Measurements from ENCODE around the gene ARHGAP42. TPM values are rescaled to one million over a fixed set of nuclear protein-coding genes. Genes with fewer than 3 reads are reported as not detected.

The ARHGAP42 gene
- total and polyA plus RNA-seq, 4 donors = 3.8 to 17.2 (median 12.0) TPM

DNA sequence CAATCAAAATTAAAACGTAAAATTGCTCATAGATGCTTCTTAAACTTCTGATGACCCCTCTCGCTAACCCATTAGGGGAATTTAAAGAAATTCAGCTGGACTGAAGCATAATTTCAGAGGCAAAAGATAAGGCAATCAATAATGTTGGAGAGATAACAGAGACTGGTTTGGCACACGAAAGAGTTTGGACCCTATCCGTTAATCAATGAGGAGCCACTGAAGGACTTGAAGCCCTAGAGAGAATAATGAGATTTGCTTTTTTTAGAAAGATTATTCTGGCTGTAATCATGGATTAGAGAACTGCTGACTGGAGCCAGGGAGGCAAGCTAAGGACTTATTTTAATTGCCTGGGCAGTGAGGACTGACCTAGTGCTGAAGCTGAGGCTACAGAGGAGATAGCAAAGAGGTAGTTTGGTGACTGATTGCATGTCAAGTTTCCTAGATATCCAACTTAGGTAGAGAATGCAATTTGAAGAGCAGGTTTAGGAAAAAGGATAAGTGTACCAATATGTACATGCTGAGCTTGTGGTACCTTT lies 11.9 kb upstream of the ARHGAP42 start:
- no peaks in the 10 kb centered on the region for H3K9me3 ChIP-seq (ENCODE audit: control insufficient read depth in 4 of 4, low read length in 3 of 4)
- no peak for DNase-seq (ENCODE audit: low spot score)
- H3K4me1 ChIP-seq (ENCODE audit: control insufficient read depth in 4 of 4, insufficient read depth in 4 of 4, low read length in 3 of 4) = peaks cover 1 to 21% (median 11%) of the 10 kb centered on the region in 4 donors
- H3K36me3 ChIP-seq (ENCODE audit: control insufficient read depth in 4 of 4, insufficient read depth in 3 of 4, low read depth in 1 of 4, low read length in 3 of 4) = no peaks in the 10 kb centered on the region
- H3K27ac ChIP-seq (ENCODE audit: low read depth in 1 of 2, low read length in 2 of 2) = no peak overlapping the region
- H3K4me3 ChIP-seq (ENCODE audit: low read depth in 1 of 3, low read length in 3 of 3) = no peak overlapping the region
- no peaks in the 10 kb centered on the region for H3K27me3 ChIP-seq (ENCODE audit: control insufficient read depth in 4 of 4, insufficient read depth in 4 of 4, low read length in 3 of 4)
- no peak overlapping the region for H3K9ac ChIP-seq (ENCODE audit: low read depth in 1 of 2, low read length in 2 of 2)
- WGBS = 38% methylated on average over 4 of the region's 4 CpGs
- TF ChIP-seq JUND (IDR thresholded peaks at IDR 0.05) = peak in 1 of 2 donors; percentile 4
- peak; percentile 15 for TF ChIP-seq HNF4G (IDR thresholded peaks at IDR 0.05)
- no peak for TF ChIP-seq GABPA (IDR thresholded peaks at IDR 0.05 in 1 of 2, conservative IDR thresholded peaks at IDR 0.05 in 1 of 2)
- TF ChIP-seq RAD21 (IDR thresholded peaks at IDR 0.05) = peak in 1 of 2 donors; percentile 40
- TF ChIP-seq ATF3 (IDR thresholded peaks at IDR 0.05) = no peak
- TF ChIP-seq SP1 (IDR thresholded peaks at IDR 0.05) = no peak
- no peak for TF ChIP-seq FOXA2 (IDR thresholded peaks at IDR 0.05)
- no peak for TF ChIP-seq TAF1 (conservative IDR thresholded peaks at IDR 0.05)
- peak; percentile 25 to 62 for TF ChIP-seq HNF4A (conservative IDR thresholded peaks at IDR 0.05)
- TF ChIP-seq YY1 (IDR thresholded peaks at IDR 0.05) = no peak
- no peak for TF ChIP-seq NR2F2 (IDR thresholded peaks at IDR 0.05)
- TF ChIP-seq RXRA (IDR thresholded peaks at IDR 0.05) = peak; percentile 17 to 20

GRCh38 chr11:100676901-100677300 lies 10.2 kb upstream of the ARHGAP42 start:
- 94% methylated on average over 4 of the region's 4 CpGs for WGBS
- H3K27me3 ChIP-seq (ENCODE audit: control insufficient read depth in 4 of 4, insufficient read depth in 4 of 4, low read length in 3 of 4) = no peaks in the 10 kb centered on the region
- no peaks in the 10 kb centered on the region for H3K36me3 ChIP-seq (ENCODE audit: control insufficient read depth in 4 of 4, insufficient read depth in 3 of 4, low read depth in 1 of 4, low read length in 3 of 4)
- H3K27ac ChIP-seq (ENCODE audit: low read depth in 1 of 2, low read length in 2 of 2) = no peak overlapping the region
- no peaks in the 10 kb centered on the region for H3K9me3 ChIP-seq (ENCODE audit: control insufficient read depth in 4 of 4, low read length in 3 of 4)
- no peak overlapping the region for H3K9ac ChIP-seq (ENCODE audit: low read depth in 1 of 2, low read length in 2 of 2)
- H3K4me3 ChIP-seq (ENCODE audit: low read depth in 1 of 3, low read length in 3 of 3) = no peak overlapping the region
- H3K4me1 ChIP-seq (ENCODE audit: control insufficient read depth in 4 of 4, insufficient read depth in 4 of 4, low read length in 3 of 4) = peaks cover 1 to 21% (median 12%) of the 10 kb centered on the region in 4 donors
- no peak for TF ChIP-seq ZBTB33 (IDR thresholded peaks at IDR 0.05)
- no peak for TF ChIP-seq RXRA (IDR thresholded peaks at IDR 0.05)
- no peak for TF ChIP-seq GABPA (IDR thresholded peaks at IDR 0.05 in 1 of 2, conservative IDR thresholded peaks at IDR 0.05 in 1 of 2)
- TF ChIP-seq, protein P1, sequence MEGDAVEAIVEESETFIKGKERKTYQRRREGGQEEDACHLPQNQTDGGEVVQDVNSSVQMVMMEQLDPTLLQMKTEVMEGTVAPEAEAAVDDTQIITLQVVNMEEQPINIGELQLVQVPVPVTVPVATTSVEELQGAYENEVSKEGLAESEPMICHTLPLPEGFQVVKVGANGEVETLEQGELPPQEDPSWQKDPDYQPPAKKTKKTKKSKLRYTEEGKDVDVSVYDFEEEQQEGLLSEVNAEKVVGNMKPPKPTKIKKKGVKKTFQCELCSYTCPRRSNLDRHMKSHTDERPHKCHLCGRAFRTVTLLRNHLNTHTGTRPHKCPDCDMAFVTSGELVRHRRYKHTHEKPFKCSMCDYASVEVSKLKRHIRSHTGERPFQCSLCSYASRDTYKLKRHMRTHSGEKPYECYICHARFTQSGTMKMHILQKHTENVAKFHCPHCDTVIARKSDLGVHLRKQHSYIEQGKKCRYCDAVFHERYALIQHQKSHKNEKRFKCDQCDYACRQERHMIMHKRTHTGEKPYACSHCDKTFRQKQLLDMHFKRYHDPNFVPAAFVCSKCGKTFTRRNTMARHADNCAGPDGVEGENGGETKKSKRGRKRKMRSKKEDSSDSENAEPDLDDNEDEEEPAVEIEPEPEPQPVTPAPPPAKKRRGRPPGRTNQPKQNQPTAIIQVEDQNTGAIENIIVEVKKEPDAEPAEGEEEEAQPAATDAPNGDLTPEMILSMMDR (IDR thresholded peaks at IDR 0.05; ENCODE audit: low read depth, low read length, missing input control) = no peak
- no peak for DNase-seq (ENCODE audit: low spot score)

GRCh38 chr11:100677796-100678195 lies 9.3 kb upstream of the ARHGAP42 start:
- no peak for DNase-seq (ENCODE audit: low spot score)
- Histone ChIP-seq H3K9ac (ENCODE audit: low read depth in 1 of 2, low read length in 2 of 2) (no peak overlapping the region), H3K4me3 (ENCODE audit: low read depth in 1 of 3, low read length in 3 of 3) (no peak overlapping the region), H3K4me1 (ENCODE audit: control insufficient read depth in 4 of 4, insufficient read depth in 4 of 4, low read length in 3 of 4) (peaks cover 4 to 18% (median 11%) of the 10 kb centered on the region in 4 donors), H3K36me3 (ENCODE audit: control insufficient read depth in 4 of 4, insufficient read depth in 3 of 4, low read depth in 1 of 4, low read length in 3 of 4) (no peaks in the 10 kb centered on the region), H3K9me3 (ENCODE audit: control insufficient read depth in 4 of 4, low read length in 3 of 4) (no peaks in the 10 kb centered on the region), H3K27ac (ENCODE audit: low read depth in 1 of 2, low read length in 2 of 2) (no peak overlapping the region), H3K27me3 (ENCODE audit: control insufficient read depth in 4 of 4, insufficient read depth in 4 of 4, low read length in 3 of 4) (no peaks in the 10 kb centered on the region)
- no peak for TF ChIP-seq JUND (IDR thresholded peaks at IDR 0.05)
- TF ChIP-seq HNF4A (conservative IDR thresholded peaks at IDR 0.05) = no peak
- TF ChIP-seq ATF3 (IDR thresholded peaks at IDR 0.05) = no peak
- no peak for TF ChIP-seq ZBTB33 (IDR thresholded peaks at IDR 0.05)
- TF ChIP-seq HNF4G (IDR thresholded peaks at IDR 0.05) = no peak
- TF ChIP-seq, protein P2, sequence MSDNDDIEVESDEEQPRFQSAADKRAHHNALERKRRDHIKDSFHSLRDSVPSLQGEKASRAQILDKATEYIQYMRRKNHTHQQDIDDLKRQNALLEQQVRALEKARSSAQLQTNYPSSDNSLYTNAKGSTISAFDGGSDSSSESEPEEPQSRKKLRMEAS (IDR thresholded peaks at IDR 0.05) = no peak
- TF ChIP-seq, protein P1 (IDR thresholded peaks at IDR 0.05; ENCODE audit: low read depth, low read length, missing input control) = no peak
- WGBS = 97% methylated on average over 1 of the region's 1 CpG

Data from liver (tissue), 9 donors.